NCI-H345 treated with DMSO at 0.1 percent for 48 hours (cell line): ENCODE data around the gene CCSAP.
"Not testable (repeated sequence)": the region's sequence is repeated elsewhere in the genome, so short reads cannot be mapped to it uniquely, and the experiment has no call there.

Experiments
- DNase-seq: peaks from one replicate; lab custom pipeline; 2025; ENCODE audit not compliant: unreplicated experiment; lab: John Stamatoyannopoulos, UW

Gene CCSAP

DNA sequence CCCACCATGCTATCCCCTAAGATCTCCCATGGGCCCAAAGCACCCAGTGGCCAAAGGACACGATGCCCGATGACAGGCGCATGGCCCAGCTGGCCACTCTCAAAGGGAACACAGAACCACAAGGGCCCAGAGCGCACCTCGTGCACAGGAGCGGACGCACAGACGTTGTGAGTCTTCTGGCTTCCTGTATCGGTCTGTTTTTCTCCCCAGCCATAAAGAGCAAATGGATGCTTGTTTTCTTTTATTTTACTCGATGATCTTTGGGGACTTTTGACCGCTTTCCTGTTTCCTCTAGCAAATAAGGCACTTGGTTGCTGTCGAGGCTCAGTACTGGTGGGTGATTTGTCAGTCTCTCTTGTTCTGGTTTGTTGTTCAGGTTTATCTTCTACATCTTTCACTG lies 16.2 kb downstream of the CCSAP start:
- no peak for DNase-seq

DNA sequence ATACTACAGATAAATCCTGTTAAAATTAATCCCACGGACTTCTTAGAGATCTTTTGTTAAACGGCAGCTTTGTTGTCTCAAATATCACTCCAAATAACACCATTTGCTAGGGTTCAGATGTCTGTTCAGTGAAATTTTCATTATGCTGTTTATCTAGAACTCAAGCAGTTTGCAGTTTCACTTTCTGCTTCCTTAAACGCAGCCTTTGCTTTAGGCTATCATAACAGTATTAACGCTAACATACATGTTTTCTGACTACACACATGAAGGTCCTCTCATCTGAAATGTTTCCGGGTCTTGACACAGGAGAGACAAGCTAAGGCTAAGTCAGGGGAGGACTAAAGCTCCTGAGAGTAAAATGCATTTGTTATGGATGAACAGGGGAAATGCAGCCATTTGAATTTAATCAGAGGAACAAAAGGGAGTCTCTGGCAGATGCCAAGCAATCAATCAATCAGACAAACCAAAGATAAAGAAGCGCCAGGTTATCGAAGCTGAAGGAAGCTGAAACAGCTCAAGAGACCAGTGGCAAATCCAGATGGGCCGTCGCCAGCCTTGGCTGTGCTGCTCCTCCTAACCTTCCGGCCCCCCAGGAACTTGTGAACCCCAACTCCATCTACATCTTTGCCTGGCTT lies 16.9 kb downstream of the CCSAP start:
- no peak for DNase-seq

GRCh38 chr1:229325401-229325800 lies 17.4 kb downstream of the CCSAP start:
- no peak for DNase-seq

GRCh38 chr1:229323885-229324553 lies 18.8 kb downstream of the CCSAP start:
- no peak for DNase-seq

GRCh38 chr1:229323201-229323600 lies 19.6 kb downstream of the CCSAP start:
- no peak for DNase-seq

DNA sequence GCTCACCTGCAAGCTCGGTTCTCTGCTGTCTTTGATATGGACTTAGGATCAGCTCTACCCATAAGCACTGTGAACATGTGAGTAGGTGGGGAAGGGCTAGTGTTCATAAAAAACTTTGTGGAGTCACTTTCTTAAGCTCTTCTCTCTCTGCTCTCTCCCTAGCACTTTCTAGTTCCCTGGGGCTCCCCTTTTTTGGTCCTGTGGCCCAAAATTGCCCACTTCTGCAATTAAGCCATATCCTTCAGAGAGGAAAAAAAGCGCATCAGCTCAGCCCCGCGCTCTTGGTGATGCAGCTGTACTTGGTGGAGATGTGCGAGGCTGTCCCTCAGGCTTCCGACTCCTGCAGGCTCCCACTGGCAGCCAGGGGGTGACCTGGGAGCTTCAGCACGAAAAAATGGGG lies 23.4 kb downstream of the CCSAP start:
- DNase-seq = no peak

DNA sequence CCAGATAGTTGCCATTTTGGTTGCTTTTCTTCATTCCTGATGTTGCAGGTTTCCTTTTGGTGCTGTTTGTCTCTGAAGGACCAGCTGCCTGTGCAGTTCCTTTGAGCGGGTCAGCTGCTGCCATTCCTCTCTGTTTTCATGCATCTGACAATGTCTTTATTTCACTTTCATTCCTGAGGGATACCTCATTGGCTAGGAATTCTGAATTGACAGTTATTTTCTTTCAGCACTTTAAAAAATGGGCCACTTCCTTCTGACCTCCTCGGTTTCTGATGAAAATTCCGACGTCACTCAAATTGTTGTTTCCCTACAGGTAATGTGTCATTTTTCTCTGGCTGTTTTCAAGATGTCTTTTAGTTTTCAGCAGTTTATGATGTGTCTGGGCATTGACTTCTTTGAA lies 24.8 kb downstream of the CCSAP start:
- DNase-seq = no peak

DNA sequence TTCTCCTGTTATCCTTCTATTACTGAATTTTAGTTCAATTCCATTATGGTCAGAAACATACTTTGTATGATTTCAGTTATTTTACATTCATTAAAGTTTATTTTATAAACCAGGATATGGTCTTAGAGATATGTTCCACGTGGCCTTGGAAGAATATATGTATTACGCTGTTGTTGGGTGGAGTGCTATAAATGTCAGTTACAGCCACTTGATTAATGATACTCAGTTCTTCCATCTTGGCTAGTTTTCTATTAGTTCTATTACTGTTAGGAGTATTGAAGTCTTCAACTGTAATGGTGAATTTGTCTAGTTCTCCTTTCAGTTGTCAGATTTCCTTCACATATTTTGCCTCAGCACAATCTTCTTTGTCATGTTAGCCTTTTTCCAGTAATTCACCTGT lies 26.7 kb downstream of the CCSAP start:
- no peak for DNase-seq

DNA sequence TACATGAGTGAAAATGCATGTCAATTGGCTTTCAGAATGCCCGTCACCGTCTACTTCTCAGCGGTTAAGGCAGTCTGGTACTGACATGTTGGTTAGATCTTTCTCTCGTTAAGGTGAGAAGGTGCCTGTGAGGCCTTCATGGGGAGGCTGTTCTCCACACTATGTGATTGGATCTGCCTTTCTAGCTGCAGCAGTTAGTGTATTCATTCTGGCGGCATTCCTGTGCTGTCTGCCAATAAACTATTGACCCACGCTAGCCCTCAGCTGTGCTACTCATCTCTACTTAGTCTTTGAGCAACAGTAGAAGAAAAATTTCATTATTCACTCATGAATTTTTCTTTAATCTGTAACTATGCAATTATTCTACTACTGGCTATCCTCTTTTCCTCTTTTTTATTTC lies 32.0 kb downstream of the CCSAP start:
- DNase-seq = no peak

GRCh38 chr1:229309684-229310083 lies 33.2 kb downstream of the CCSAP start:
- no peak for DNase-seq

GRCh38 chr1:229309074-229309473 lies 33.8 kb downstream of the CCSAP start:
- no peak for DNase-seq

GRCh38 chr1:229305392-229305791 lies 37.5 kb downstream of the CCSAP start:
- no peak for DNase-seq

GRCh38 chr1:229303855-229304254 lies 39.0 kb downstream of the CCSAP start:
- DNase-seq = no peak

DNA sequence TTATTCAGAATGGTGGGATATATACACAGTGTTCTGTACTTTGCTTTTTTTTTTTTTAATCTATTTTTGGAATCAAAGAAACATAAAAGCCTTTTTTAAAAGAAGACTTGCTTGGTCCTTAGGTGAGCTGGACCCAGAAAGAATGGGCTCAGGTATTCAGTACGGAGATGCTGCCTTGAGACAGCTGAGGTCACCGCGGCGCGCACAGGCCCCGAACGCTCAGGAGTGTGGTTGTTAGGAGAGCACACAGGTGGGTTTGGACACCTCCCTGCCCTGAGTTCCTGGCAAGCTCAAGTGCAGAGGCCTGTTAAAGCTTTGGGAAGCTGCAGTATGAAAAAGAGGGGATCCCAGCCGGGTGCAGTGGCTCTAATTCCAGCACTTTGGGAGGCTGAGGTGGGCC lies 40.1 kb downstream of the CCSAP start:
- no peak for DNase-seq

DNA sequence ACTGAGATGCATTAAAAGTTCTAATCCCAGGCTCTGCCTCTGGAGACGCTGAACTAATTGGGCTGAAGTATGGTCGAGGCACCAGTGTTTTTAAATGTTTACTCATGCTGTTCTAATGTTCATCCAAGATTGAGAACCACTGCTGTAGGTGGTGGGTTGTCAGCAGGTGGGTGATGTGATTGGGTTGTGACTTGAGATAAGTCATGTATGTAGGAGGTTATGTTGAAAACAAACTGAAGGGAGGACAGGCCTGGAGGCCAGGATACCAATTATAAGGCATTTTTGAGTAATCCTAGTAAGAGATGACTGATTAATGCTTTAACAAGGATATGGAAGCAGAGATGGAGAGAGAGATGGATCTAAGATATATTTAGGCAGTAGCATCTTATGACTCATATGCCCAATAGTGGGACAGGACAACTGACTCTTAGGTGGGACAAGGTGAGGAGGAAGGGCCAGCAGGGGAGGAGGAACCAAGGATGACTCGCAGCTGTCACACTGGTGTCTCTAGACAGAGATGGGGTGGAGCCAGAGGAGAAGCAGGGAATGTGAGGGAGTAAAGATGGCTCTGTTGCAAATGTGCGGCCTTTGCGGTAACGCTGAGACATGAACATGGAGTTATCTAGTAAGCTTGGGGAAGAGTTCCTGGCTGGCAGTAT lies 42.6 kb downstream of the CCSAP start:
- DNase-seq = no peak

DNA sequence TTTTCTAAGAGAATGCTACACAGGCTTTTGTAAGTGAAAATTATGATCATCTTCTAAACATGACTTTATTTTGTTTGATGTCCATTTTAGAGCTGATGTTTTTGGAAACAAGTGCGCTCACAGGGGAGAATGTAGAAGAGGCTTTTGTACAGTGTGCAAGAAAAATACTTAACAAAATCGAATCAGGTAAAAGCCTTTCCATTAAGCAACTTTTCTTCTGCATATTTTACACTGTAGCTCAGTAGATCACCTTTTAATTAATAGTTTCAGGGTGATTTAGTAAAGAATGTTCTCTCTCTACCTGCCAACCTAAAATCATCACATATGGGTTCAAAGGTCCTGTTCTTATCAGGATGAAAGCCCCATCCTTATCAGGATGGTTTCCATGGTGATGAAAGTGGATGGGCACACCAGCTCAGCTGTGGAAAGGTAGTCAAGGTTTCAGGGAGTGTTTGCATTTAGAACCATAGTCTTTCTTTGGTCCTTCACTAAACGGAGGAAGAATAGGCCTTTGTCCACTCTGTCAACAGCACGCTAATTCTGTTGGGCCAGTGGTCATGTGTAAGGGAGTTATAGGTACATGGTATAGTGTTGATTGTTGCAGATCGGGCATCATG lies 43.9 kb downstream of the CCSAP start:
- DNase-seq = no peak

- DNase-seq = no peak
These were observed 44.4 kb downstream of the CCSAP start for GRCh38 chr1:229298420-229298819.

- no peak for DNase-seq
These were observed 45.1 kb downstream of the CCSAP start for GRCh38 chr1:229297746-229298145.

GRCh38 chr1:229296541-229296941 lies 46.3 kb downstream of the CCSAP start:
- no peak for DNase-seq

DNA sequence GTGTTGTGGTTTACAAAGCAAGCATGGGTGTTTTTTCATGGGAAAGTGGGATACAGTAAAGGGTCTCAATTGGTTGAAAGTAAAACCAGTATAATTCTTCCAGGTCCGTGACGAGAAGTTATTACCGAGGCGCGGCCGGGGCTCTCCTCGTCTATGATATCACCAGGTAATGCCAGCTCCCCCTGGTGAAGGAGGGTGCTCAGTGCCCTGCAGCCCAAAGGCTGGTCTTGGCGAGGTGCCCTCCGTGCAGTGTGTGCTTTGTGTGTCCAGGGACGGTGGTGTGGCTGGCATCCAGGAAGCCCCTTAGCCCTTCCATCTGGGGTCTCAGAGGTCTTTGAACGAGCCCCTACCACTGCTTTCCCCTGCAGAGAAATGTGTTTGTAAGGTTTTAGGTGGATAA lies 47.1 kb downstream of the CCSAP start:
- no peak for DNase-seq

DNA sequence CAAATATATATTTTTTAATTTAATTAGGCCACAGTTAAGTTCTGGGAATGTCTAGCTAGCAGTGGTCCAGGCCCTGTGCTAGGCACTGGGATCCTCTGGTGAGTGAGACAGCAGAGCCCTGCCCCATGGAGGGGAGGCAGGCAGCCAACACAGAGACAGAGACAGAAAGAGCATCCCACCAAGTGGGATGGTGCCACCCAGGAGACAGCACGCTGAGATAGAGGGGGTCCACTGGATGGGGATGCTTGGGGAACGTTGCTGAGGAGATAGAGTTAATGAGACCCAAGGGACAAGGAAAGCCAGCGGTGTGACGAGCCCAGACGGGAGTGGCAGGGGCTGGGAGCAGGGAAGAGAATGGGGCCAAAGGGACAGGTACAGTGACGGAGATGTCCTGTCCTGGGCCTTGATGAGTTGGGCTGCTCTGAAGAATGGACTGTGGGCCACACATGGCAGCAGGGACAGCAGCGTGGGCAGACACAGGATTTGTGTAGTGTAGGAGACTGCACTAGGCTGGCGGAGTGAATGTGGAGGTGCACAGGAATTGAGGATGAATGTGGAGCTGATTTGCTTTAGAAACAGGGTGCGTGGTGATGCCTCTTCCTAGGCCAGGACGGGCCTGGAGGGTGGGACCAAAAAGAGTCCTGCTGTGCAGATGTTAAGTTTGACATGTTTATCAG lies 49.2 kb downstream of the CCSAP start:
- DNase-seq = no peak

- not testable (repeated sequence) for DNase-seq
These were observed 51.2 kb downstream of the CCSAP start for GRCh38 chr1:229291686-229292085.
